Heart right ventricle (tissue), 16 donors: ENCODE measurements around the gene MAST1. TPM values are rescaled to one million over a fixed set of nuclear protein-coding genes. Genes with fewer than 3 reads are reported as not detected.

Experiments used
- ATAC-seq, 8 donors: fragments of 200-7000 bp; cut with Tn5 transposase; one replicate each; pipeline ENCODE4 v1.9.1; 2020; ENCODE audit warnings: mild to moderate bottlenecking in 8 of 8, moderate library complexity in 8 of 8, moderate number of reproducible peaks in 1 of 8
- DNase-seq, 2 donors: peaks; one replicate each; pipeline ENCODE4 v3.0.0-alpha.2; 2020
- H3K27ac ChIP-seq, 10 donors: fragments of 200-600 bp; sonication (generic) in 2 of 10; one replicate each; pipeline versions ENCODE4 v1.5.0 to v1.8.0; 2020 to 2022; ENCODE audit warnings: mild to moderate bottlenecking in 3 of 10
- H3K27me3 ChIP-seq, 7 donors: fragments of 200-600 bp; one replicate each; pipeline ENCODE4 v1.8.0; 2021 to 2022; ENCODE audit warnings: mild to moderate bottlenecking in 2 of 7
- H3K36me3 ChIP-seq, 9 donors: fragments of 200-600 bp; sonication (generic) in 1 of 9; one replicate each; pipeline versions ENCODE4 v1.5.0 to v1.8.0; 2020 to 2022; ENCODE audit warnings: mild to moderate bottlenecking in 2 of 9
- H3K4me1 ChIP-seq, 9 donors: fragments of 200-600 bp; sonication (generic) in 1 of 9; one replicate each; pipeline versions ENCODE4 v1.5.0 to v1.8.0; 2020 to 2022; ENCODE audit warnings: mild to moderate bottlenecking in 4 of 9
- H3K4me3 ChIP-seq, 10 donors: fragments of 200-600 bp; sonication (generic) in 2 of 10; one replicate each; pipeline versions ENCODE4 v1.5.0 to v1.8.0; 2020 to 2022; ENCODE audit warnings: mild to moderate bottlenecking in 7 of 10, moderate library complexity in 2 of 10
- H3K9me3 ChIP-seq, 11 donors: fragments of 200-600 bp in 10 of 11; sonication (generic) in 2 of 11; one replicate each; pipeline versions ENCODE4 v1.5.0 to v1.8.0; 2013 to 2022; ENCODE audit warnings: mild to moderate bottlenecking in 2 of 11, control low read depth in 1 of 11, moderate library complexity in 1 of 11
- WGBS, 2 donors: extraction: QIAGEN DNeasy Blood & Tissue Kit; methylation state at CpG; one replicate each; pipeline ENCODE4 v1.1.7; 2013; ENCODE audit warnings: inconsistent platforms in 1 of 2; 5-methylcytosine and 5-hydroxymethylcytosine counted together
- intact Hi-C, 10 donors: fragments of 100-400 bp; cut with DNase I; formaldehyde crosslinking; loops; one replicate each; pipeline versions ENCODE4 v1.11.1 to v1.14.2; 2022
- polyA plus RNA-seq, 2 donors: library from polyadenylated mRNA; stranded (reverse); fragments of 200-250 nt; gene quantifications; one replicate each; pipeline ENCODE4 v1.2.3, GENCODE V29; 2013
- total RNA-seq, 10 donors: library from RNA; stranded (reverse); fragmentation: NEBNext Ultra II Directional in 3 of 10; extraction: Animal tissue kit (Norgen Biotek cat#: 25700) in 3 of 10; gene quantifications; one replicate each; pipeline versions ENCODE4 v1.2.1 to v1.2.4, GENCODE V29; 2021 to 2023
- TF ChIP-seq, protein P1 (sequence below), 9 donors: fragments of 200-600 bp; sonication (generic) in 2 of 9; IDR thresholded peaks; one replicate each; pipeline versions ENCODE4 v1.5.0 to v1.8.0; 2021 to 2022; ENCODE audit warnings: antibody characterized with exemption in 9 of 9, mild to moderate bottlenecking in 5 of 9, moderate library complexity in 1 of 9
- donor health status: Arrhythmogenic right ventricular cardiomyopathy.
- donor health status: ischemic (EF 13 %, LVEDD 7.1; RV severe dilation, severe dysfunction).
- donor health status: healthy with polysubstance abuse.
- donor health status: DM: no; HTN: yes; CAD: no.
- donor health status: DM: no; HTN: no; CAD: no.
- donor health status: ischemic (EF 25% LVEDD 6.9; RV normal size, moderate dysfunction).
- donor health status: ischemic (EF 25% LVEDD 5.7; RV mildly dilated, moderate dysfunction).
- donor health status: healthy.
- donor health status: DM: yes; HTN: yes; CAD: no.
- donor health status: Ischemic cardiomyopathy.
- donor health status: ischemic (EF 35%, LVEDD 5.7; RV mildly dilated, moderate dysfunction).
- donor health status: nonischemic (EF 11% LVEDD 7.7; RV severe dilation, severe dysfunction).
- donor health status: DM: yes; HTN: yes; CAD: no.
- donor health status: PGD.
- donor health status: ischemic (EF 29% LVEDD 5.4; RV normal size, mild dysfunction).
- donor health status: nonischemic (EF 23%, LVEDD 6.1; RV moderate dilation, normal function).

MAST1 gene
- total and polyA plus RNA-seq, 12 donors: 0.07 to 0.88 (median 0.31) TPM; not detected in 2

GRCh38 chr19:12864143-12864542 is 25.8 kb downstream of the MAST1 start:
- TF ChIP-seq, protein P1, sequence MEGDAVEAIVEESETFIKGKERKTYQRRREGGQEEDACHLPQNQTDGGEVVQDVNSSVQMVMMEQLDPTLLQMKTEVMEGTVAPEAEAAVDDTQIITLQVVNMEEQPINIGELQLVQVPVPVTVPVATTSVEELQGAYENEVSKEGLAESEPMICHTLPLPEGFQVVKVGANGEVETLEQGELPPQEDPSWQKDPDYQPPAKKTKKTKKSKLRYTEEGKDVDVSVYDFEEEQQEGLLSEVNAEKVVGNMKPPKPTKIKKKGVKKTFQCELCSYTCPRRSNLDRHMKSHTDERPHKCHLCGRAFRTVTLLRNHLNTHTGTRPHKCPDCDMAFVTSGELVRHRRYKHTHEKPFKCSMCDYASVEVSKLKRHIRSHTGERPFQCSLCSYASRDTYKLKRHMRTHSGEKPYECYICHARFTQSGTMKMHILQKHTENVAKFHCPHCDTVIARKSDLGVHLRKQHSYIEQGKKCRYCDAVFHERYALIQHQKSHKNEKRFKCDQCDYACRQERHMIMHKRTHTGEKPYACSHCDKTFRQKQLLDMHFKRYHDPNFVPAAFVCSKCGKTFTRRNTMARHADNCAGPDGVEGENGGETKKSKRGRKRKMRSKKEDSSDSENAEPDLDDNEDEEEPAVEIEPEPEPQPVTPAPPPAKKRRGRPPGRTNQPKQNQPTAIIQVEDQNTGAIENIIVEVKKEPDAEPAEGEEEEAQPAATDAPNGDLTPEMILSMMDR (IDR thresholded peaks at IDR 0.05): no peak
- no peak for ATAC-seq
- Histone ChIP-seq H3K4me1 (peaks cover 0 to 10% (median 7%) of the 10 kb centered on the region in 9 donors), H3K27me3 (peaks cover 0 to 24% (median 17%) of the 10 kb centered on the region in 7 donors), H3K4me3 (no peak overlapping the region), H3K9me3 (no peaks in the 10 kb centered on the region), H3K27ac (no peak overlapping the region), H3K36me3 (no peaks in the 10 kb centered on the region)
- WGBS, 2 donors: 87 to 96% methylated on average over 4 of the region's 4 CpGs
- intact Hi-C loops: loop anchor here in 1 of 10 donors (5.0 kb wide), 1 partner anchor 47 kb away; no protein-coding TSS in a partner anchor
- DNase-seq: no peak

DNA sequence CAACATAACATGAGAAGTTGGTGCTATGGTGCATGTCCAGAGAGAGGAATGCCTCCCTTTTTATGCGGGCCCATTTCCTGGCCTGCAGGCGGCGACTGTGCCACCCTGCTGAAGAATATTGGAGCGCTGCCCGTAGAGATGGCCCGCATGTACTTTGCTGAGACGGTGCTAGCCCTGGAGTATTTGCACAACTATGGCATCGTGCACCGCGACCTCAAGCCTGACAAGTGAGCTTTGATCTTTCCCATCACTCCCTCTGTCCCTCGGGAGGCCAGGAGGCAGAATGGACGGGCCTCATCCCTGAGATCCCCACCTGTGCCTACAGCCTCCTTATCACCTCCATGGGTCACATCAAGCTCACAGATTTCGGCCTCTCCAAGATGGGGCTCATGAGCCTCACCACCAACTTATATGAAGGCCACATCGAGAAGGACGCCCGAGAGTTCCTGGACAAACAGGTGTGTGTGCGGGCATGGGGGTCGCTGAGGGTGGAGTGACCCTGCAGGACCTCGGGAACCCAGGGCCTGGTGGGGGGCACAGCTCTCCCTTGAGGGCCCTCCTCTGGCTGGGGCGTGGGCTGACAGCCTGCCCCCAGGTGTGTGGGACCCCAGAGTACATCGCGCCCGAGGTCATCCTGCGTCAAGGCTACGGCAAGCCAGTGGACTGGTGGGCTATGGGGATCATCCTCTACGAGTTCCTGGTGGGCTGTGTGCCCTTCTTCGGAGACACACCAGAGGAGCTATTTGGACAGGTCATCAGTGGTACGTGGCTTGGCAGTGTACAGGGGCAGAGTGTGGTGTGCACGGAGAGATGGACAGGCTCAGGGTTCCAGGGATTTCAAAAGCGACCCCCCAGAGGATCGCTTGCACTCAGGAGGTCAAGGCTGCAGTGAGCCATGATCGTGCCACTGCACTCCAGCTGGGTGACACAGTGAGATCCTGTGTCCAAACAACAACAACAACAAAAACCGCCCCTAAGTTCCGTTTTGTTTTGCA is 26.7 kb downstream of the MAST1 start:
- H3K27ac ChIP-seq: no peak overlapping the region
- peaks cover 0 to 26% (median 17%) of the 10 kb centered on the region in 7 donors for H3K27me3 ChIP-seq
- WGBS, 2 donors: 86% methylated on average over 34 of the region's 34 CpGs
- TF ChIP-seq, protein P1 (IDR thresholded peaks at IDR 0.05): no peak
- H3K36me3 ChIP-seq: no peaks in the 10 kb centered on the region
- intact Hi-C loops: loop anchor here in 1 of 10 donors (5.0 kb wide), 1 partner anchor 48 kb away; no protein-coding TSS in a partner anchor
- H3K4me1 ChIP-seq: peaks cover 0 to 10% (median 7%) of the 10 kb centered on the region in 9 donors
- no peak overlapping the region for H3K4me3 ChIP-seq
- ATAC-seq: no peak
- no peak for DNase-seq
- no peaks in the 10 kb centered on the region for H3K9me3 ChIP-seq

- WGBS, 2 donors: 78 to 81% methylated on average over 19 of the region's 19 CpGs
- TF ChIP-seq, protein P1 (IDR thresholded peaks at IDR 0.05): no peak
- Histone ChIP-seq H3K9me3 (no peaks in the 10 kb centered on the region), H3K36me3 (no peaks in the 10 kb centered on the region), H3K4me1 (peaks cover 0 to 10% (median 7%) of the 10 kb centered on the region in 9 donors), H3K27ac (no peak overlapping the region), H3K27me3 (peaks cover 0 to 26% (median 17%) of the 10 kb centered on the region in 7 donors), H3K4me3 (no peak overlapping the region)
- DNase-seq (no peak), ATAC-seq (no peak)
- intact Hi-C loops: no loop called here
Observed at GRCh38 chr19:12865746-12866415, 27.6 kb downstream of the MAST1 start.

- Histone ChIP-seq H3K9me3 (no peaks in the 10 kb centered on the region), H3K27me3 (peaks cover 0 to 26% (median 17%) of the 10 kb centered on the region in 7 donors), H3K4me1 (peaks cover 0 to 10% (median 7%) of the 10 kb centered on the region in 9 donors), H3K27ac (no peak overlapping the region), H3K36me3 (no peaks in the 10 kb centered on the region), H3K4me3 (no peak overlapping the region)
- no peak for DNase-seq
- no peak for ATAC-seq
- intact Hi-C loops: no loop called here
- 85 to 90% methylated on average over 29 of the region's 29 CpGs for WGBS, 2 donors
- TF ChIP-seq, protein P1 (IDR thresholded peaks at IDR 0.05): no peak
Observed at GRCh38 chr19:12866416-12867119, 28.3 kb downstream of the MAST1 start.
